Large intestine (tissue), 3 donors: ENCODE measurements around the gene C2CD5. TPM values are rescaled to one million over a fixed set of nuclear protein-coding genes. Genes with fewer than 3 reads are reported as not detected.
"Not testable (repeated sequence)": the region's sequence is repeated elsewhere in the genome, so short reads cannot be mapped to it uniquely, and the experiment has no call there.

Source experiments
- DNase-seq, 2 donors: peaks; one replicate each; pipeline versions ENCODE4 v3.0.0 to v3.0.0-alpha.2; 2013
- H3K27ac ChIP-seq: one replicate; pipeline ENCODE4 v1.5.1; 2013; ENCODE audit warnings: low read length
- H3K27me3 ChIP-seq: 2 replicates; pipeline ENCODE4 v1.6.1; 2013; ENCODE audit warnings: low read length; ENCODE audit not compliant: control insufficient read depth, insufficient read depth
- H3K36me3 ChIP-seq: 2 replicates; pipeline ENCODE4 v1.6.1; 2013; ENCODE audit warnings: low read length; ENCODE audit not compliant: control insufficient read depth, insufficient read depth
- H3K4me1 ChIP-seq: one replicate; pipeline ENCODE4 v1.6.1; 2013; ENCODE audit warnings: low read length; ENCODE audit not compliant: control insufficient read depth, insufficient read depth
- H3K4me3 ChIP-seq: one replicate; pipeline ENCODE4 v1.5.1; 2013; ENCODE audit warnings: low read length
- H3K9me3 ChIP-seq: one replicate; pipeline ENCODE4 v1.6.1; 2013; ENCODE audit warnings: mild to moderate bottlenecking, low read depth, low read length, moderate library complexity; ENCODE audit not compliant: control insufficient read depth
- WGBS: methylation state at CpG from one replicate; pipeline ENCODE4 v1.1.5; 2013; ENCODE audit warnings: low lambda C conversion rate; ENCODE audit not compliant: insufficient coverage; 5-methylcytosine and 5-hydroxymethylcytosine counted together
- polyA plus RNA-seq: library from polyadenylated mRNA; unstranded; fragments of 120-200 nt; gene quantifications from one replicate; pipeline ENCODE4 v1.2.1, GENCODE V29; 2013

Gene C2CD5
- polyA plus RNA-seq, 1 donor, result 61.6 TPM

DNA sequence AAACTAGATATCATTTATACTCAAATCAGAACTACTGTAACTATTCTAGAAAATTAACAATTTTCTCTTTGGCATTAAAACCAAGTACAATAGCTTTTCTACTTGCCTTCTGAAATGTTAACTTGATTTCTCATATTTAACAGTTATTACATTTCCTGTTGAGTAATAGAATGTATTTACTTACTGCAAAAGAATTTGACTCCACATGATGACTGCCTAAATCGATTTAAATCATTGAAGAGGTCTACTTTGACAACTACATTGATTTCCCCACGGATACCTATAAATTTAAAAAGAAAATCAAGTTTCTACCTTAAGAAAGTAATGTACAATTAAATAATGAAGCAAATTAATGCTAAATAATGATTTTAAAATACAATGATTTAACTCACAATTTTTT is 18.9 kb downstream of the C2CD5 start:
- H3K36me3 ChIP-seq, result peaks cover 38% of the 10 kb centered on the region
- no peak overlapping the region for H3K4me3 ChIP-seq
- H3K4me1 ChIP-seq, result no peaks in the 10 kb centered on the region
- no peak for DNase-seq
- no peak overlapping the region for H3K27ac ChIP-seq
- 93% methylated on average over 2 of the region's 2 CpGs for WGBS
- H3K9me3 ChIP-seq, result no peaks in the 10 kb centered on the region
- no peaks in the 10 kb centered on the region for H3K27me3 ChIP-seq

- no peaks in the 10 kb centered on the region for H3K4me1 ChIP-seq
- no peak for DNase-seq
- H3K9me3 ChIP-seq, result no peaks in the 10 kb centered on the region
- H3K4me3 ChIP-seq, result no peak overlapping the region
- H3K27me3 ChIP-seq, result no peaks in the 10 kb centered on the region
- H3K27ac ChIP-seq, result no peak overlapping the region
- H3K36me3 ChIP-seq, result peaks cover 29% of the 10 kb centered on the region
- WGBS, result 100% methylated on average over 2 of the region's 6 CpGs
Measured at GRCh38 chr12:22518998-22519397, 25.3 kb downstream of the C2CD5 start.

GRCh38 chr12:22518060-22518719 is 26.2 kb downstream of the C2CD5 start:
- Histone ChIP-seq H3K36me3 (peaks cover 25% of the 10 kb centered on the region), H3K27me3 (no peaks in the 10 kb centered on the region), H3K9me3 (no peaks in the 10 kb centered on the region), H3K27ac (no peak overlapping the region), H3K4me3 (no peak overlapping the region), H3K4me1 (no peaks in the 10 kb centered on the region)
- WGBS, result 20% methylated on average over 1 of the region's 1 CpG
- DNase-seq, result peak in 1 of 2 donors; percentile 14

- peaks cover 15% of the 10 kb centered on the region for H3K36me3 ChIP-seq
- no peak overlapping the region for H3K4me3 ChIP-seq
Measured at GRCh38 chr12:22514875-22515274, 29.5 kb downstream of the C2CD5 start.

DNA sequence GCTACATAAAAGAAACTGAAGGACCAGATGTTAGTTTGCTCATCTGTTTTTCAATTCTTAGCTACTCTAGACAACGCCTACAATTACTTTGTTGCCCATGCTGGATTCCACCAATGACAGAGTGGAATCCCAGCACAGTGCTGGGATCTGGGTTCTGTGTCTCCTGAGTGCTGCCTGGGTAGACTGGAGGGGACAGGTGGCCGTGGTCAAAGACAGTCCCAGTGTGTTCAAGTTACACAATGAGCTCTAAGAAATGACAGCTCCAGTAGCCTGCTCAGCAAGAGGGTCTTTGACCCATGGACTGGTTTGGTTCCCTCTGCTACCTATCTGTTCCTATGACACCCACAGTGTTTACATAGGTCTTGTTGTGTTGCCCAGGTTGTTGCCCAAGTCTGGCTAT is 38.5 kb downstream of the C2CD5 start:
- no peak for DNase-seq
- Histone ChIP-seq H3K4me1 (no peaks in the 10 kb centered on the region), H3K9me3 (no peaks in the 10 kb centered on the region), H3K27me3 (no peaks in the 10 kb centered on the region), H3K27ac (no peak overlapping the region), H3K4me3 (no peak overlapping the region), H3K36me3 (peaks cover 28% of the 10 kb centered on the region)
- WGBS, result no CpG with 5 or more reads among the region's 2 CpGs

More at GRCh38 chr12:22514875-22515274, 29.5 kb downstream of the C2CD5 start:
- no peak for DNase-seq
- Histone ChIP-seq H3K27ac (no peak overlapping the region), H3K27me3 (no peaks in the 10 kb centered on the region), H3K4me1 (no peaks in the 10 kb centered on the region), H3K9me3 (no peaks in the 10 kb centered on the region)
- 80% methylated on average over 1 of the region's 1 CpG for WGBS

DNA sequence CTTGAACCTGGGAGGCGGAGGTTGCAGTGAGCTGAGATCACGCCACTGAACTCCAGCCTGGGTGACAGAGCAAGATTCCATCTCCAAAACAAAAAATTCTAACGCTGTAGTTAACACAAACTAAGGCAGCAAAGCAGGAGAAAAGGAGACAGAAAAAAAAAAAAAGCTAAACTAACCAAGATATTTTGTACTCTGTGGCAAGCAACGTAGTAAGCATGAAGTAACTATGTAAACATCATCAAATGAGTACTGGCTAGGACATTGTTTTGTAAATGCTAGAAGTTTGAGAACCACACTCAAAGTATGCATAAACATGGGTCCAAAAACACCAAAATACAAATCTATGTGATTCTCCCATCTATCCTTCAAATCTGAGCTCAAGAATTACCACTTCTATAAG is 44.2 kb downstream of the C2CD5 start:
- Histone ChIP-seq H3K4me1 (no peaks in the 10 kb centered on the region), H3K4me3 (no peak overlapping the region), H3K27ac (no peak overlapping the region), H3K36me3 (peaks cover 11% of the 10 kb centered on the region), H3K27me3 (no peaks in the 10 kb centered on the region), H3K9me3 (no peaks in the 10 kb centered on the region)
- WGBS, result 93% methylated on average over 3 of the region's 4 CpGs
- DNase-seq, result no peak

- no peak overlapping the region for H3K27ac ChIP-seq
- no peaks in the 10 kb centered on the region for H3K27me3 ChIP-seq
- no peak overlapping the region for H3K4me3 ChIP-seq
- no peak for DNase-seq
- WGBS, result no CpG with 5 or more reads among the region's 2 CpGs
- no peaks in the 10 kb centered on the region for H3K4me1 ChIP-seq
- H3K36me3 ChIP-seq, result peaks cover 6% of the 10 kb centered on the region
- H3K9me3 ChIP-seq, result no peaks in the 10 kb centered on the region
Measured at GRCh38 chr12:22499445-22499844, 44.9 kb downstream of the C2CD5 start.

- Histone ChIP-seq H3K4me3 (no peak overlapping the region), H3K36me3 (peaks cover 12% of the 10 kb centered on the region), H3K27me3 (no peaks in the 10 kb centered on the region), H3K9me3 (no peaks in the 10 kb centered on the region), H3K27ac (no peak overlapping the region), H3K4me1 (no peaks in the 10 kb centered on the region)
- 67% methylated on average over 1 of the region's 1 CpG for whole genome bisulfite sequencing
- no peak for DNase-seq
Measured at GRCh38 chr12:22494319-22494718, 50.0 kb downstream of the C2CD5 start.

GRCh38 chr12:22491034-22491433 is 53.3 kb downstream of the C2CD5 start:
- H3K9me3 ChIP-seq, result no peaks in the 10 kb centered on the region
- DNase-seq, result no peak
- no peak overlapping the region for H3K27ac ChIP-seq
- WGBS, result 82% methylated on average over 1 of the region's 1 CpG
- no peaks in the 10 kb centered on the region for H3K4me1 ChIP-seq
- no peaks in the 10 kb centered on the region for H3K27me3 ChIP-seq
- no peak overlapping the region for H3K4me3 ChIP-seq
- peaks cover 16% of the 10 kb centered on the region for H3K36me3 ChIP-seq

GRCh38 chr12:22488478-22488877 is 55.9 kb downstream of the C2CD5 start:
- peaks cover 26% of the 10 kb centered on the region for H3K36me3 ChIP-seq
- H3K9me3 ChIP-seq, result no peaks in the 10 kb centered on the region
- no peaks in the 10 kb centered on the region for H3K4me1 ChIP-seq
- no peaks in the 10 kb centered on the region for H3K27me3 ChIP-seq
- H3K27ac ChIP-seq, result no peak overlapping the region
- WGBS, result 100% methylated on average over 2 of the region's 3 CpGs
- no peak overlapping the region for H3K4me3 ChIP-seq
- DNase-seq, result no peak

- WGBS, result no CpG with 5 or more reads among the region's 3 CpGs
- not testable (repeated sequence) for H3K4me1 ChIP-seq, H3K4me3 ChIP-seq, H3K27ac ChIP-seq, H3K9me3 ChIP-seq, H3K27me3 ChIP-seq, DNase-seq
- peaks cover 24% of the 10 kb centered on the region for H3K36me3 ChIP-seq
Measured at GRCh38 chr12:22487683-22488082, 56.7 kb downstream of the C2CD5 start.
